ENCODE results near the gene RIMS1. TPM values are rescaled to one million over a fixed set of nuclear protein-coding genes. Genes with fewer than 3 reads are reported as not detected.
"Not testable (repeated sequence)": the region's sequence is repeated elsewhere in the genome, so short reads cannot be mapped to it uniquely, and the experiment has no call there.

RIMS1 gene
- polyA plus RNA-seq, 4 donors: 1.3 to 2.9 (median 2.4) TPM

- no peak for DNase-seq (ENCODE audit: low read depth in 4 of 4, low spot score in 2 of 4)
Observed at GRCh38 chr6:71967436-71967835, 81.1 kb downstream of the RIMS1 start.

- DNase-seq (ENCODE audit: low read depth in 4 of 4, low spot score in 2 of 4): no peak
Observed at GRCh38 chr6:71977884-71978283, 91.5 kb downstream of the RIMS1 start.

- no peak for DNase-seq (ENCODE audit: low read depth in 4 of 4, low spot score in 2 of 4)
Observed at GRCh38 chr6:71979911-71980310, 93.6 kb downstream of the RIMS1 start.

GRCh38 chr6:71982389-71982788 is 96.0 kb downstream of the RIMS1 start:
- no peak for DNase-seq (ENCODE audit: low read depth in 4 of 4, low spot score in 2 of 4)

- DNase-seq (ENCODE audit: low read depth in 4 of 4, low spot score in 2 of 4): no peak
Observed at GRCh38 chr6:71983131-71983530, 96.8 kb downstream of the RIMS1 start.

- no peak for DNase-seq (ENCODE audit: low read depth in 4 of 4, low spot score in 2 of 4)
Observed at GRCh38 chr6:71994705-71995271, 108.4 kb downstream of the RIMS1 start.

GRCh38 chr6:71997341-71997740 is 111.0 kb downstream of the RIMS1 start:
- no peak for DNase-seq (ENCODE audit: low read depth in 4 of 4, low spot score in 2 of 4)

- no peak for DNase-seq (ENCODE audit: low read depth in 4 of 4, low spot score in 2 of 4)
Observed at GRCh38 chr6:72002415-72002814, 116.1 kb downstream of the RIMS1 start.

- not testable (repeated sequence) for DNase-seq (ENCODE audit: low read depth in 4 of 4, low spot score in 2 of 4)
Observed at GRCh38 chr6:72006591-72006990, 120.2 kb downstream of the RIMS1 start.

- DNase-seq (ENCODE audit: low read depth in 4 of 4, low spot score in 2 of 4): no peak
Observed at GRCh38 chr6:72022830-72023229, 136.5 kb downstream of the RIMS1 start.

- DNase-seq (ENCODE audit: low read depth in 4 of 4, low spot score in 2 of 4): no peak
Observed at GRCh38 chr6:72031471-72031870, 145.1 kb downstream of the RIMS1 start.

- no peak for DNase-seq (ENCODE audit: low read depth in 4 of 4, low spot score in 2 of 4)
Observed at GRCh38 chr6:72032086-72032485, 145.7 kb downstream of the RIMS1 start.

- DNase-seq (ENCODE audit: low read depth in 4 of 4, low spot score in 2 of 4): no peak
Observed at GRCh38 chr6:72035486-72035885, 149.1 kb downstream of the RIMS1 start.

GRCh38 chr6:72035966-72036365 is 149.6 kb downstream of the RIMS1 start:
- DNase-seq (ENCODE audit: low read depth in 4 of 4, low spot score in 2 of 4): no peak

GRCh38 chr6:72037006-72037405 is 150.7 kb downstream of the RIMS1 start:
- no peak for DNase-seq (ENCODE audit: low read depth in 4 of 4, low spot score in 2 of 4)

- no peak for DNase-seq (ENCODE audit: low read depth in 4 of 4, low spot score in 2 of 4)
Observed at GRCh38 chr6:72040111-72040510, 153.8 kb downstream of the RIMS1 start.

- no peak for DNase-seq (ENCODE audit: low read depth in 4 of 4, low spot score in 2 of 4)
Observed at GRCh38 chr6:72042088-72042487, 155.7 kb downstream of the RIMS1 start.

GRCh38 chr6:72048080-72048479 is 161.7 kb downstream of the RIMS1 start:
- no peak for DNase-seq (ENCODE audit: low read depth in 4 of 4, low spot score in 2 of 4)

GRCh38 chr6:72049376-72049775 is 163.0 kb downstream of the RIMS1 start:
- DNase-seq (ENCODE audit: low read depth in 4 of 4, low spot score in 2 of 4): no peak

GRCh38 chr6:72061286-72061685 is 174.9 kb downstream of the RIMS1 start:
- no peak for DNase-seq (ENCODE audit: low read depth in 4 of 4, low spot score in 2 of 4)

- DNase-seq (ENCODE audit: low read depth in 4 of 4, low spot score in 2 of 4): no peak
Observed at GRCh38 chr6:72064399-72064975, 178.1 kb downstream of the RIMS1 start.

- DNase-seq (ENCODE audit: low read depth in 4 of 4, low spot score in 2 of 4): no peak
Observed at GRCh38 chr6:72078096-72078495, 191.7 kb downstream of the RIMS1 start.
